HepG2 (cell line): ENCODE data around the gene TIFAB. TPM values are rescaled to one million over a fixed set of nuclear protein-coding genes. Genes with fewer than 3 reads are reported as not detected.

Experiments used
- AGO1 ChIP-seq: fragments of 200-400 bp; formaldehyde crosslinking; IDR thresholded peaks from 2 replicates; pipeline ENCODE4 v1.6.1; 2017; ENCODE audit warnings: mild to moderate bottlenecking, low read depth, low read length, moderate library complexity; ENCODE audit not compliant: poor library complexity, severe bottlenecking
- CENPT ChIP-seq: sonication (generic); formaldehyde crosslinking; IDR thresholded peaks from 2 replicates; pipeline ENCODE4 v1.8.0; 2022; ENCODE audit warnings: low read depth, mild to moderate bottlenecking, moderate library complexity, missing genetic modification reagents
- CSRNP1 ChIP-seq: sonication (generic); formaldehyde crosslinking; IDR thresholded peaks from 2 replicates; pipeline ENCODE4 v1.8.1; 2023; ENCODE audit warnings: mild to moderate bottlenecking, missing genetic modification reagents
- DNMT3B ChIP-seq: conservative IDR thresholded peaks from 2 replicates; pipeline ENCODE4 v1.6.1; 2016; ENCODE audit warnings: missing biosample characterization, control low read depth
- HMG20A ChIP-seq: IDR thresholded peaks from 2 replicates; pipeline ENCODE4 v1.6.1; 2016; ENCODE audit warnings: borderline replicate concordance
- HOXA3 ChIP-seq: sonication (generic); formaldehyde crosslinking; IDR thresholded peaks from 2 replicates; pipeline ENCODE4 v1.5.0; 2020; ENCODE audit warnings: missing genetic modification reagents
- LBX2 ChIP-seq: sonication (generic); formaldehyde crosslinking; IDR thresholded peaks from 2 replicates; pipeline ENCODE4 v1.5.0; 2020; ENCODE audit warnings: missing genetic modification reagents, mild to moderate bottlenecking, borderline replicate concordance
- LCORL ChIP-seq, 2 experiments: fragments of 450-650 bp in 1 of 2; sonication (generic) in 1 of 2; formaldehyde crosslinking in 1 of 2; IDR thresholded peaks; 2 replicates each; pipeline versions ENCODE4 v1.5.0 to v1.6.1; 2017 to 2020; ENCODE audit warnings: antibody characterized with exemption in 1 of 2, missing genetic modification reagents in 1 of 2
- MAZ ChIP-seq, 2 experiments: sonication (generic) in 1 of 2; formaldehyde crosslinking in 1 of 2; IDR thresholded peaks; 2 replicates each; pipeline versions ENCODE4 v1.5.0 to v1.6.1; 2012 to 2020; ENCODE audit warnings: low read depth in 2 of 2, mild to moderate bottlenecking in 2 of 2, borderline replicate concordance in 1 of 2, improper control_type of control experiment in 1 of 2, low read length in 1 of 2, missing genetic modification reagents in 1 of 2, moderate library complexity in 1 of 2
- MXD3 ChIP-seq: IDR thresholded peaks from 2 replicates; pipeline ENCODE4 v1.6.1; 2016; ENCODE audit warnings: mild to moderate bottlenecking, missing biosample characterization, missing genetic modification reagents
- RBFOX2 ChIP-seq: fragments of 200-400 bp; formaldehyde crosslinking; IDR thresholded peaks from 2 replicates; pipeline ENCODE4 v1.6.1; 2017; ENCODE audit warnings: low read depth, mild to moderate bottlenecking, low read length
- STAG1 ChIP-seq: sonication (generic); formaldehyde crosslinking; IDR thresholded peaks from 2 replicates; pipeline ENCODE4 v1.4.0; 2020; ENCODE audit warnings: missing genetic modification reagents
- TFDP2 ChIP-seq: sonication (generic); formaldehyde crosslinking; IDR thresholded peaks from 2 replicates; pipeline ENCODE4 v1.4.0; 2020; ENCODE audit warnings: missing genetic modification reagents
- THAP8 ChIP-seq: sonication (generic); formaldehyde crosslinking; IDR thresholded peaks from 2 replicates; pipeline ENCODE4 v1.5.1; 2020; ENCODE audit warnings: missing genetic modification reagents, mild to moderate bottlenecking, borderline replicate concordance
- TOE1 ChIP-seq: sonication (generic); formaldehyde crosslinking; IDR thresholded peaks from 2 replicates; pipeline ENCODE4 v1.4.0; 2020; ENCODE audit warnings: mild to moderate bottlenecking, missing genetic modification reagents
- TP53 ChIP-seq: sonication (generic); formaldehyde crosslinking; conservative IDR thresholded peaks from 2 replicates; pipeline ENCODE4 v1.4.0; 2020; ENCODE audit warnings: missing genetic modification reagents
- ZBTB14 ChIP-seq: sonication (generic); formaldehyde crosslinking; IDR thresholded peaks from 2 replicates; pipeline ENCODE4 v1.4.0; 2020; ENCODE audit warnings: missing genetic modification reagents
- ZBTB43 ChIP-seq: sonication (generic); formaldehyde crosslinking; conservative IDR thresholded peaks from 2 replicates; pipeline ENCODE4 v1.4.0; 2020; ENCODE audit warnings: missing genetic modification reagents
- ZFP90 ChIP-seq: sonication (generic); formaldehyde crosslinking; IDR thresholded peaks from 2 replicates; pipeline ENCODE4 v1.8.0; 2022; ENCODE audit warnings: missing genetic modification reagents, mild to moderate bottlenecking, inconsistent platforms, borderline replicate concordance
- ZNF547 ChIP-seq: sonication (generic); formaldehyde crosslinking; IDR thresholded peaks from 2 replicates; pipeline ENCODE4 v1.5.1; 2020; ENCODE audit warnings: mild to moderate bottlenecking, missing genetic modification reagents
- ZNF678 ChIP-seq: sonication (generic); formaldehyde crosslinking; IDR thresholded peaks from 2 replicates; pipeline ENCODE4 v1.4.0; 2020; ENCODE audit warnings: mild to moderate bottlenecking, missing genetic modification reagents
- polyA plus RNA-seq, 8 experiments: library from polyadenylated mRNA; depleted of rRNA in 3 of 8; stranded (reverse) in 7 of 8; unstranded in 1 of 8; fragments of >200 nt; fragmentation: Illumina TruSeq in 4 of 8; extraction: Trizol in 4 of 8; gene quantifications; 2 replicates each; pipeline versions ENCODE4 v1.2.1 to v1.2.3, GENCODE V29; 2011 to 2016; ENCODE audit warnings: low read depth in 4 of 8, missing spikeins in 1 of 8, mixed read lengths in 1 of 8; ENCODE audit not compliant: insufficient read depth in 1 of 8
- total RNA-seq, 5 experiments: library from RNA; depleted of rRNA; stranded (reverse); fragments of >200 nt; fragmentation: Illumina TruSeq; extraction: Trizol; gene quantifications; 2 replicates each; pipeline ENCODE4 v1.2.3, GENCODE V29; 2016; ENCODE audit warnings: low read depth in 1 of 5

Gene TIFAB
- total and polyA plus RNA-seq, 2 of the 13 experiments (the other 11 are each of a cell fraction or from before 2014, with no cell fraction given): not detected

- TF ChIP-seq TFDP2: no peak
- no peak for TF ChIP-seq DNMT3B
- no peak for TF ChIP-seq CENPT
- no peak for TF ChIP-seq TP53 (CRISPR knock-in tag)
- no peak for TF ChIP-seq ZBTB14 (CRISPR knock-in tag)
- TF ChIP-seq LBX2: no peak
- 0 out of 2 replicates have a peak, but pooled peaks have one; percentile 26 for TF ChIP-seq HOXA3 (CRISPR knock-in tag)
- TF ChIP-seq STAG1 (CRISPR knock-in tag): peak; percentile 93
- TF ChIP-seq HMG20A (CRISPR knock-in tag): no peak
- TF ChIP-seq MXD3: no peak
- TF ChIP-seq AGO1: no peak
- no peak for TF ChIP-seq ZNF678 (CRISPR knock-in tag)
- no peak for TF ChIP-seq CSRNP1 (CRISPR knock-in tag)
- TF ChIP-seq RBFOX2: no peak
- no peak for TF ChIP-seq TOE1 (CRISPR knock-in tag)
- TF ChIP-seq ZFP90 (CRISPR knock-in tag): no peak
- TF ChIP-seq MAZ (IDR thresholded peaks at IDR 0.05; ENCODE audit: borderline replicate concordance, low read depth, low read length): no peak
- peak; percentile 60; the same call in 1 of the 2 replicates for TF ChIP-seq MAZ (CRISPR knock-in tag; IDR thresholded peaks at IDR 0.05; ENCODE audit: low read depth)
- 0 out of 2 replicates have a peak, but pooled peaks have one; percentile 35 for TF ChIP-seq ZNF547 (CRISPR knock-in tag)
- no peak for TF ChIP-seq THAP8 (CRISPR knock-in tag)
- no peak for TF ChIP-seq LCORL (IDR thresholded peaks at IDR 0.05)
- 0 out of 2 replicates have a peak, but pooled peaks have one; percentile 34 for TF ChIP-seq LCORL (CRISPR knock-in tag; IDR thresholded peaks at IDR 0.05)
- TF ChIP-seq ZBTB43: no peak
These were observed 14.3 kb upstream of the TIFAB start (continued) for GRCh38 chr5:135466178-135467050.
